ENCODE results near the gene KLHL35. TPM values are rescaled to one million over a fixed set of nuclear protein-coding genes. Genes with fewer than 3 reads are reported as not detected.
A peak's percentile ranks its signal among the peaks of the same experiment; 100 is the strongest.

Gene KLHL35
- polyA plus RNA-seq, 1 experiment, result 0.81 TPM

- H3K9me3 ChIP-seq (ENCODE audit: control insufficient read depth, insufficient read depth, low read length), result peaks cover 14% of the 10 kb centered on the region
- TF ChIP-seq CTCF (IDR thresholded peaks at IDR 0.05; ENCODE audit: low read depth, low read length), result peak; percentile 29
- no peak overlapping the region for H3K4me3 ChIP-seq (ENCODE audit: low read depth, low read length)
- no peak for DNase-seq (ENCODE audit: low read depth, low spot score)
- ChIA-PET POLR2A (no interaction called here), CTCF (interaction anchor here (0.6 to 1.2 kb wide), 4 partner anchors 10 to 117 kb away, joined by 3 to 7 read pairs (median 4); no protein-coding TSS in a partner anchor)
- no peak overlapping the region for H3K27ac ChIP-seq (ENCODE audit: low read depth, low read length)
- H3K27me3 ChIP-seq (ENCODE audit: control insufficient read depth, insufficient read depth, low read length), result peaks cover 15% of the 10 kb centered on the region
Measured at GRCh38 chr11:75425422-75425821, 7.6 kb downstream of the KLHL35 start.

GRCh38 chr11:75424396-75424795 is 8.6 kb downstream of the KLHL35 start:
- Histone ChIP-seq H3K4me3 (ENCODE audit: low read depth, low read length) (no peak overlapping the region), H3K27me3 (ENCODE audit: control insufficient read depth, insufficient read depth, low read length) (peaks cover 10% of the 10 kb centered on the region), H3K9me3 (ENCODE audit: control insufficient read depth, insufficient read depth, low read length) (peaks cover 11% of the 10 kb centered on the region), H3K27ac (ENCODE audit: low read depth, low read length) (no peak overlapping the region)
- TF ChIP-seq CTCF (IDR thresholded peaks at IDR 0.05; ENCODE audit: low read depth, low read length), result no peak
- DNase-seq (ENCODE audit: low read depth, low spot score), result no peak
- POLR2A ChIA-PET, result no interaction called here
- CTCF ChIA-PET, result interaction anchor here (1.0 kb wide), 1 partner anchor 108 kb away, joined by 3 read pairs; no protein-coding TSS in a partner anchor

GRCh38 chr11:75423721-75424120 is 9.3 kb downstream of the KLHL35 start:
- no peak for TF ChIP-seq CTCF (IDR thresholded peaks at IDR 0.05; ENCODE audit: low read depth, low read length)
- POLR2A ChIA-PET, result no interaction called here
- Histone ChIP-seq H3K4me3 (ENCODE audit: low read depth, low read length) (no peak overlapping the region), H3K27ac (ENCODE audit: low read depth, low read length) (no peak overlapping the region), H3K9me3 (ENCODE audit: control insufficient read depth, insufficient read depth, low read length) (peaks cover 4% of the 10 kb centered on the region), H3K27me3 (ENCODE audit: control insufficient read depth, insufficient read depth, low read length) (peaks cover 4% of the 10 kb centered on the region)
- CTCF ChIA-PET, result interaction anchor here (1.0 to 1.3 kb wide), 2 partner anchors 15 to 108 kb away, joined by 3 read pairs; no protein-coding TSS in a partner anchor
- no peak for DNase-seq (ENCODE audit: low read depth, low spot score)

GRCh38 chr11:75422248-75423231 is 10.5 kb downstream of the KLHL35 start:
- Histone ChIP-seq H3K9me3 (ENCODE audit: control insufficient read depth, insufficient read depth, low read length) (no peaks in the 10 kb centered on the region), H3K27ac (ENCODE audit: low read depth, low read length) (no peak overlapping the region), H3K4me3 (ENCODE audit: low read depth, low read length) (no peak overlapping the region), H3K27me3 (ENCODE audit: control insufficient read depth, insufficient read depth, low read length) (no peaks in the 10 kb centered on the region)
- no peak for TF ChIP-seq CTCF (IDR thresholded peaks at IDR 0.05; ENCODE audit: low read depth, low read length)
- ChIA-PET POLR2A (interaction anchor here (0.6 kb wide), 2 partner anchors 9 to 15 kb away, joined by 3 read pairs; no protein-coding TSS in a partner anchor), CTCF (interaction anchor here (1.0 to 1.3 kb wide), 2 partner anchors 14 to 15 kb away, joined by 3 read pairs; no protein-coding TSS in a partner anchor)
- no peak for DNase-seq (ENCODE audit: low read depth, low spot score)

GRCh38 chr11:75421902-75422247 is 11.1 kb downstream of the KLHL35 start:
- CTCF ChIA-PET, result interaction anchor here (1.0 kb wide), 1 partner anchor 14 kb away, joined by 3 read pairs; no protein-coding TSS in a partner anchor
- no peak for DNase-seq (ENCODE audit: low read depth, low spot score)
- POLR2A ChIA-PET, result interaction anchor here (0.6 kb wide), 1 partner anchor 14 kb away, joined by 3 read pairs; no protein-coding TSS in a partner anchor

More at GRCh38 chr11:75421902-75422247, 11.1 kb downstream of the KLHL35 start:
- TF ChIP-seq CTCF (IDR thresholded peaks at IDR 0.05; ENCODE audit: low read depth, low read length), result no peak
- Histone ChIP-seq H3K9me3 (ENCODE audit: control insufficient read depth, insufficient read depth, low read length) (no peaks in the 10 kb centered on the region), H3K27me3 (ENCODE audit: control insufficient read depth, insufficient read depth, low read length) (no peaks in the 10 kb centered on the region), H3K27ac (ENCODE audit: low read depth, low read length) (no peak overlapping the region), H3K4me3 (ENCODE audit: low read depth, low read length) (no peak overlapping the region)

Measured in AG04450 (cell line).